DOHH2 (cell line): ENCODE data around the gene TAS2R5.
"Not testable (repeated sequence)": the region's sequence is repeated elsewhere in the genome, so short reads cannot be mapped to it uniquely, and the experiment has no call there.

Source experiments
- H3F3A ChIP-seq: fragments of 200-600 bp; sonication (generic), shearing (Covaris generic); 2 replicates; pipeline ENCODE4 v1.6.0; 2016; ENCODE audit warnings: antibody characterized with exemption, mild to moderate bottlenecking; ENCODE audit not compliant: control insufficient read depth, insufficient read depth
- H3K27ac ChIP-seq: fragments of 200-600 bp; sonication (generic); 2 replicates; pipeline ENCODE4 v1.5.1; 2014; ENCODE audit warnings: low read depth, mild to moderate bottlenecking, low read length, moderate library complexity
- H3K27me3 ChIP-seq: fragments of 200-600 bp; sonication (generic); 2 replicates; pipeline ENCODE4 v1.6.1; 2014; ENCODE audit warnings: mild to moderate bottlenecking, low read length, mixed read lengths; ENCODE audit not compliant: control insufficient read depth
- H3K36me3 ChIP-seq: fragments of 200-600 bp; sonication (generic); 2 replicates; pipeline ENCODE4 v1.6.1; 2014; ENCODE audit warnings: mild to moderate bottlenecking, low read length, moderate library complexity, mixed read lengths; ENCODE audit not compliant: control insufficient read depth
- H3K4me1 ChIP-seq: fragments of 200-600 bp; sonication (generic); 2 replicates; pipeline ENCODE4 v1.6.1; 2014; ENCODE audit warnings: mild to moderate bottlenecking, low read length, mixed read lengths; ENCODE audit not compliant: control insufficient read depth
- H3K4me2 ChIP-seq: fragments of 200-600 bp; sonication (generic); 2 replicates; pipeline ENCODE4 v1.6.0; 2014; ENCODE audit warnings: mild to moderate bottlenecking, low read length, moderate library complexity
- H3K4me3 ChIP-seq: fragments of 200-600 bp; sonication (generic); 2 replicates; pipeline ENCODE4 v1.5.1; 2014; ENCODE audit warnings: mild to moderate bottlenecking, low read length, mixed read lengths
- H3K79me2 ChIP-seq: fragments of 200-600 bp; sonication (generic); 2 replicates; pipeline ENCODE4 v1.6.1; 2014; ENCODE audit warnings: mild to moderate bottlenecking, low read length, mixed read lengths; ENCODE audit not compliant: control insufficient read depth
- H3K9me2 ChIP-seq: fragments of 200-600 bp; sonication (generic); replicated peaks from 2 replicates; pipeline ENCODE4 v1.6.1; 2014; ENCODE audit warnings: mild to moderate bottlenecking, low read length, mixed read lengths; ENCODE audit not compliant: control insufficient read depth
- H3K9me3 ChIP-seq: fragments of 200-600 bp; sonication (generic); 2 replicates; pipeline ENCODE4 v1.6.1; 2014; ENCODE audit warnings: antibody characterized with exemption, low read length, mixed read lengths; ENCODE audit not compliant: control insufficient read depth, insufficient read depth
- H4K20me1 ChIP-seq: fragments of 200-600 bp; sonication (generic); 2 replicates; pipeline ENCODE4 v1.6.0; 2014; ENCODE audit warnings: low read depth, mild to moderate bottlenecking, antibody characterized with exemption, low read length, moderate library complexity; ENCODE audit not compliant: control insufficient read depth, insufficient read depth
- CTCF ChIP-seq: fragments of 200-600 bp; sonication (generic); IDR thresholded peaks from one replicate; pipeline ENCODE4 v1.5.1; 2014; ENCODE audit warnings: antibody characterized with exemption, mild to moderate bottlenecking, low read depth, low read length; ENCODE audit not compliant: poor library complexity, severe bottlenecking
- EZH2phosphoT487 ChIP-seq: fragments of 200-600 bp; sonication (generic); IDR thresholded peaks from 2 replicates; pipeline ENCODE4 v1.6.1; 2017; ENCODE audit warnings: borderline replicate concordance, mild to moderate bottlenecking, antibody characterized with exemption, low read length, moderate library complexity, mixed read lengths

The TAS2R5 gene

GRCh38 chr7:141763797-141764196 is 26.2 kb upstream of the TAS2R5 start, which contains the start of gene TAS2R3:
Gene TAS2R3, plus strand, starts transcription at chr7:141764097. Its CDS starts 62 bp downstream, at chr7:141764159.
- Histone ChIP-seq H3K36me3 (peaks cover 15% of the 10 kb centered on the region), H3F3A (no peaks in the 10 kb centered on the region), H3K4me1 (no peaks in the 10 kb centered on the region), H3K9me2 (no peaks in the 10 kb centered on the region), H3K27ac (no peak within 1 kb of the TSS), H3K79me2 (no peaks in the 10 kb centered on the region), H3K27me3 (no peaks in the 10 kb centered on the region), H3K9me3 (no peaks in the 10 kb centered on the region), H4K20me1 (no peaks in the 10 kb centered on the region), H3K4me2 (no peak within 1 kb of the TSS), H3K4me3 (no peak within 1 kb of the TSS)
- TF ChIP-seq CTCF (no peak), EZH2phosphoT487 (no peak)

- H3K27ac ChIP-seq, H3K9me2 ChIP-seq, H3K27me3 ChIP-seq, H3K9me3 ChIP-seq, H3K79me2 ChIP-seq, H3K36me3 ChIP-seq, H3K4me1 ChIP-seq, H3F3A ChIP-seq, H3K4me2 ChIP-seq, H4K20me1 ChIP-seq, H3K4me3 ChIP-seq: not testable (repeated sequence)
Observed at GRCh38 chr7:141770083-141770583, 19.9 kb upstream of the TAS2R5 start.

- H3K4me3 ChIP-seq: no peak within 1 kb of the TSS
- H3F3A ChIP-seq: no peaks in the 10 kb centered on the region
- H4K20me1 ChIP-seq: no peaks in the 10 kb centered on the region
- no peaks in the 10 kb centered on the region for H3K4me1 ChIP-seq
- H3K9me3 ChIP-seq: no peaks in the 10 kb centered on the region
- H3K27ac ChIP-seq: no peak within 1 kb of the TSS
- H3K79me2 ChIP-seq: no peaks in the 10 kb centered on the region
- no peak within 1 kb of the TSS for H3K4me2 ChIP-seq
- H3K9me2 ChIP-seq: no peaks in the 10 kb centered on the region
- H3K27me3 ChIP-seq: no peaks in the 10 kb centered on the region
- TF ChIP-seq CTCF: no peak
- no peak for TF ChIP-seq EZH2phosphoT487
- no peaks in the 10 kb centered on the region; the same call in 1 of the 2 replicates for H3K36me3 ChIP-seq
Observed at GRCh38 chr7:141776374-141776773, 13.6 kb upstream of the TAS2R5 start, which contains the start of gene TAS2R4. Gene TAS2R4, plus strand, starts transcription at chr7:141776674. Its CDS starts 1,815 bp downstream, at chr7:141778489.

GRCh38 chr7:141785706-141786552 is 4.1 kb upstream of the TAS2R5 start:
- Histone ChIP-seq H3K9me2 (no peaks in the 10 kb centered on the region), H3K4me3 (no peak overlapping the region), H4K20me1 (no peaks in the 10 kb centered on the region), H3K27me3 (no peaks in the 10 kb centered on the region), H3K36me3 (no peaks in the 10 kb centered on the region), H3K79me2 (no peaks in the 10 kb centered on the region), H3F3A (no peaks in the 10 kb centered on the region), H3K4me2 (no peak overlapping the region), H3K27ac (no peak overlapping the region), H3K4me1 (peaks cover 4% of the 10 kb centered on the region; the same call in 1 of the 2 replicates), H3K9me3 (no peaks in the 10 kb centered on the region)
- TF ChIP-seq CTCF: peak; percentile 98
- no peak for TF ChIP-seq EZH2phosphoT487
